BLaER1 (cell line): ENCODE measurements around the gene LRRC9.

ENCODE experiments used
- H3K27ac ChIP-seq: shearing (Covaris generic); formaldehyde crosslinking; 2 replicates; pipeline ENCODE4 v1.8.1; 2022
- H3K27me3 ChIP-seq: shearing (Covaris generic); formaldehyde crosslinking; 2 replicates; pipeline ENCODE4 v1.8.1; 2022
- H3K36me3 ChIP-seq: shearing (Covaris generic); formaldehyde crosslinking; 2 replicates; pipeline ENCODE4 v1.8.1; 2022
- H3K4me1 ChIP-seq: shearing (Covaris generic); formaldehyde crosslinking; 2 replicates; pipeline ENCODE4 v1.8.1; 2022
- H3K4me2 ChIP-seq: shearing (Covaris generic); formaldehyde crosslinking; 2 replicates; pipeline ENCODE4 v1.8.1; 2022
- H3K4me3 ChIP-seq: shearing (Covaris generic); formaldehyde crosslinking; 2 replicates; pipeline ENCODE4 v1.8.1; 2022
- H3K9ac ChIP-seq: shearing (Covaris generic); formaldehyde crosslinking; 2 replicates; pipeline ENCODE4 v1.8.1; 2022
- H3K9me3 ChIP-seq: shearing (Covaris generic); formaldehyde crosslinking; 2 replicates; pipeline ENCODE4 v1.8.1; 2022
- H4K20me1 ChIP-seq: shearing (Covaris generic); formaldehyde crosslinking; 2 replicates; pipeline ENCODE4 v1.8.1; 2022
- Cebpa-rat ChIP-seq: shearing (Covaris generic); IDR thresholded peaks from 2 replicates; pipeline ENCODE4 v1.8.1; 2022

LRRC9 gene

GRCh38 chr14:60101786-60102185 lies 181.8 kb downstream of the LRRC9 start:
- Histone ChIP-seq H3K4me3 (no peak overlapping the region), H3K9ac (no peak overlapping the region), H3K27me3 (no peaks in the 10 kb centered on the region), H4K20me1 (peaks cover 22% of the 10 kb centered on the region), H3K27ac (no peak overlapping the region), H3K4me2 (no peak overlapping the region), H3K9me3 (peaks cover 32% of the 10 kb centered on the region), H3K4me1 (no peaks in the 10 kb centered on the region), H3K36me3 (peaks cover 62% of the 10 kb centered on the region)
- TF ChIP-seq Cebpa-rat = no peak

DNA sequence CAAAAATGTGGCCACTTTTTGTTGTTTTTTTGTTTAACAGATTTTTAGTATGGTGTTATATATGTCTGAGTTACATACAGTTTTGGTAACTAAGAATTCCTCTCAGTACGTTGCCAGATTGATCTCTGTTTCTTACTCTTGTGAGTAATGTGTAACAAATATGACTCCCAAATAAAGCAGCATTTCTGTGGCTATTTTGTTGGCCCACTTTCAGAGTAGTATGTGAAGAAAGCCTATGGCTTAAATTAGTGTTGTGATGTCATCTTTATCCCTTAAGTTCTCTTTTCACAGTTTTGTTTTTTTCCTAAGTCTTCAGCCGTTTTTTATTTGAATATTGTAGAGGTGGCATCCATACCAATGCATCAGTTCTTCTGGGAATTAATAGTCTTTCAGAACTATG lies 182.4 kb downstream of the LRRC9 start:
- TF ChIP-seq Cebpa-rat = no peak
- Histone ChIP-seq H3K27ac (no peak overlapping the region), H3K4me2 (no peak overlapping the region)

DNA sequence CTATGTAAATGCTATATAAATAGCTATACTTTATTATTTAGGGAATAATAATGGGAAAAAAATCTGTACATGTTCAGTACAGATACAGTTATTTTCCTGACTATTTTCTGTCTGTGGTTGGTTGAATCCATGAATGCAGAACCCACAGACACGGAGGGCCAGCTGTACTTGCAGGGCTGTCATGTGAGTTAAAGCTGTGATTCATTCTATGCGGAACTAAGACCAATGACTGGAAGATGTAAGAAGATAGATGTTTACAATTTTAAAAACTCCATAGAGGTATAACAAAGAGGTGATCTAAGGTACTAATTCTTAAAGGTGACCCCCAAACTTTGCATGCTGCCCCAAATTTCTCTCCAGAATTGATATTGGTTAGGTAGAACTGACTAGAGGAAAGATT lies 186.4 kb downstream of the LRRC9 start:
- no peak overlapping the region for H3K9ac ChIP-seq
- H3K36me3 ChIP-seq = peaks cover 63% of the 10 kb centered on the region
- H3K27ac ChIP-seq = no peak overlapping the region
- 0 out of 2 replicates have a peak, but pooled peaks cover 4% of the 10 kb centered on the region for H3K4me1 ChIP-seq
- H4K20me1 ChIP-seq = peaks cover 42% of the 10 kb centered on the region
- H3K4me3 ChIP-seq = no peak overlapping the region
- H3K27me3 ChIP-seq = no peaks in the 10 kb centered on the region
- H3K4me2 ChIP-seq = no peak overlapping the region
- TF ChIP-seq Cebpa-rat = no peak
- peaks cover 39% of the 10 kb centered on the region for H3K9me3 ChIP-seq

More for the DNA sequence above, 182.4 kb downstream of the LRRC9 start:
- Histone ChIP-seq H3K27me3 (no peaks in the 10 kb centered on the region), H3K36me3 (peaks cover 60% of the 10 kb centered on the region), H3K9ac (no peak overlapping the region), H3K4me1 (no peaks in the 10 kb centered on the region), H4K20me1 (peaks cover 28% of the 10 kb centered on the region), H3K9me3 (peaks cover 32% of the 10 kb centered on the region), H3K4me3 (no peak overlapping the region)

GRCh38 chr14:60107477-60107876 lies 187.5 kb downstream of the LRRC9 start:
- Histone ChIP-seq H3K4me1 (0 out of 2 replicates have a peak, but pooled peaks cover 4% of the 10 kb centered on the region), H3K36me3 (peaks cover 57% of the 10 kb centered on the region), H3K4me3 (no peak overlapping the region), H3K9ac (no peak overlapping the region), H4K20me1 (peaks cover 42% of the 10 kb centered on the region), H3K27ac (no peak overlapping the region), H3K9me3 (peaks cover 32% of the 10 kb centered on the region), H3K4me2 (no peak overlapping the region), H3K27me3 (no peaks in the 10 kb centered on the region)
- TF ChIP-seq Cebpa-rat = no peak

- H4K20me1 ChIP-seq = peaks cover 32% of the 10 kb centered on the region
- peaks cover 11% of the 10 kb centered on the region; the same call in 1 of the 2 replicates for H3K9me3 ChIP-seq
- 0 out of 2 replicates have a peak, but pooled peaks cover 4% of the 10 kb centered on the region for H3K4me1 ChIP-seq
- H3K9ac ChIP-seq = no peak overlapping the region
- no peaks in the 10 kb centered on the region for H3K27me3 ChIP-seq
- no peak overlapping the region for H3K27ac ChIP-seq
- H3K4me3 ChIP-seq = no peak overlapping the region
- no peak for TF ChIP-seq Cebpa-rat
- peaks cover 67% of the 10 kb centered on the region for H3K36me3 ChIP-seq
- no peak overlapping the region for H3K4me2 ChIP-seq
Observed at GRCh38 chr14:60111732-60112131, 191.8 kb downstream of the LRRC9 start.
